ENCODE measurements around the gene SUGCT.
"Not testable (repeated sequence)": the region's sequence is repeated elsewhere in the genome, so short reads cannot be mapped to it uniquely, and the experiment has no call there.

The SUGCT gene

DNA sequence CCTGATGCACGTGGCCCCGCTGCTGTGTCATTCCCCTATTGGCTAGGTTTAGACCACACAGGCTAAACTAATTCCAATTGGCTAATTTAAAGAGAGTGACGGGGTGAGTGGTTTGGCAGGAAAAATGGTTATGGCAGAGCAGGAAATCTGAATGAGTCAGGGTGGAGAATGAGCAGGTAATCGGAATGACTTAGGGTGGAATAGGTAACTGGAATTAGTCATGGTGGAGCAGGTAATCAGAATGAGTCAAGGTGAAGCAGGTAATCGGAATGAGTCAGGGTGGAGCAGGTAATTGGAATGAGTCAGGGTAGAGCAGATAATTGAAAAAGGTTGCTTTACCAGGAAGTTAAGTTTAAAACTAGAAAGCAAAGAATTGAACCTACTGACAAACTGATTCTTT, 7.1 kb downstream of the SUGCT start:
- DNase-seq: not testable (repeated sequence)

DNA sequence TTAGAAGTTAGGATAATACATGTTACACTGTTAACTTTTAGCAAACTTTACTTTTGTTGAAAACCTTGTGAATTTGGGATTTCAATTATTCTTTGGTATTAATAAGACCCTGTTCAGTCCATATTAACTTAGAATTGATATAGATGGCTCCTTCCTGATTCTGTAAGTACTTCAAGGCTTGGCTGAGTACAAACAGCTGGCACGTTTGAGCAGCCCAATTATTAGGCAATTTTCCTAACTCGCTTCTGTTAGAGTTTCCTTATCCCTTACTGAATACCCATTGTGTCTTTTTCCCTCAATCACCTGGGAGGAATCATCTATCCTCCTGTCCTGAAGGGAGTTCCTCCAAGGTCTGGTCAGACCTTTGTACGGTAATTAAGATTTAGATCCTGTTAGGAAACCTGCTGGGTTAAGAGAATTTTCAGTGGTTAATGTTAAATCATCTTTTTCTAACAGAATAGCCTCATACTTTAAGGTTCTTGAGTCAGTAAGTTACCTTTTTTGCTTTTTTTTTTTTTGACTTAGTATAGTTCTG, 10.9 kb downstream of the SUGCT start:
- DNase-seq: not testable (repeated sequence)

GRCh38 chr7:40147371-40148246, 12.8 kb downstream of the SUGCT start:
- DNase-seq: no peak

GRCh38 chr7:40148247-40148580, 13.4 kb downstream of the SUGCT start:
- DNase-seq: not testable (repeated sequence)

- no peak for DNase-seq
Measured at GRCh38 chr7:40148671-40149070, 13.9 kb downstream of the SUGCT start.

DNA sequence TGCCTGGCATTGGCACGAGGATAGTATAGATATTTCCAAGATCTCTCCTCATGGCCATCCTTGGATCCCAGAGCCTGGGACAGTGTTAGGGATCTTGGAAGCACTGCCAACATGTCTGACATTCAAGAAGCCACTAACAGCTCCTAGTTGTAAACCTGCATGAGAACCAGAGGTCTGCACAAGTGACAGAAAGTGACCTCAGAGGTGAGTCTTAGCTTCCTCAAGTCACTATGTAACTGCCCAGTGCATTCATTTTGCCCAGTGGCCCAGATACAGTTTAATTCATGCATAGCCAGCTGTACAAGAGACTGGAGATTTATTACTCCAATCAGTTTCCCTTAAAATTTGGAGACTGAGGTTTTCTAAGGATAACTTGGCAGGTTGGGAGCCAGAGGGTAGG, 16.7 kb downstream of the SUGCT start:
- DNase-seq: no peak

GRCh38 chr7:40156988-40157387, 22.2 kb downstream of the SUGCT start:
- DNase-seq: no peak

DNA sequence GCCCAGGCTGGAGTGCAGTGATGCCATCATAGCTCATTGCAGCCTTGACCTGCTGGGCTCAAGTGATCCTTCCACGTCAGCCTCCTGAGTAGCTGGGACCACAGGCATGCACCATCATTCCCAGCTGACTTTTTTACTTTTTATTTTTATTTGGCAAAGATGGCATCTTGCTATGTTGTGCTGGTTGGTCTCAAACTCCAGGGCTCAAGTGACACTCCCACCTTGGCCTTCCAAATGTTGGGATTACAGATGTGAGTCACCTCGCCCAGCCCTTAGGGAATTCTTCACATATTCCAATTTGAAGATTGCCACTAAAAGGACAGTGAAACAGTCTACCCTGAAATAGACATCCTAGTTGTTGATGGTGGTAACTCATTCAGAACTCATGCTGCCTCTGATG, 27.7 kb downstream of the SUGCT start:
- no peak for DNase-seq

- DNase-seq: no peak
Measured at GRCh38 chr7:40165216-40165615, 30.4 kb downstream of the SUGCT start.

GRCh38 chr7:40167291-40167690, 32.5 kb downstream of the SUGCT start:
- DNase-seq: no peak

DNA sequence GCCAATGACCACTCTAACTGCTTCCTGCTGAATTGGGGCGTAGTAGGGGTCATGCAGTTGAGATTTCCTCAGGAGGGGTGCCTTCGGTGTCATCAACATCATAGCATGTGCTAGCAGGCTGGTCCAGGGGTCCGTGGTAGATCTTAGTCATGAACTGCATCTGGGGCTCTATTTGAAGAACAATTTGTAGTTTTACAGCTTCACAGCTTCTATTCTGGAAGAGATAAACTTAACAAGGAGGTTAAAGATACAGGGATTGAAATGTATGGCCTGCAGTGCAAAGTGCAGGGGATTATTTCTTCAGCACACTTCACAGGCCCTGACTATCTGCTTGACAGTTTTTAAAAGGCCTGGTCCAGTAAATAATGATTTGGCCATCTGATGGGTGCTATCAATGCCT, 33.5 kb downstream of the SUGCT start:
- DNase-seq: not testable (repeated sequence)

DNA sequence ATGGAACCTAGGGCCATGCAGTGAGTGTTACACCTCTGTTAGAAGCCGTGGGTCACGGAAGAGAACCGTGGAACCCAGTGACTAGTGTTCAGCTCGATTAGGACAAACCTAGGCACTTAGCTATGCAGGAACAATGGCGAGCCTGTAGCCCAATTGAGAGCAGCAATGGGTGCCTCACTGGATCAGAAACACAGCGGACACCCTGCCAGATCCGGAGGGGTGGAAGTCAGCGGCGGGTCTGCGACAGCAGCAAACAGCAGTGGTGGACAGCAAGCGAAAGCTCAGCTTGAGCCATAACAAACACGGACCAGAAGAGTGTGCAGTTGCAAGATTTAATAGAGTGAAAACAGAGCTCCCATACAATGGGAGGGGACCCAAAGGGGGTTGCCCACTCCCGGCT, 38.3 kb downstream of the SUGCT start:
- DNase-seq: not testable (repeated sequence)

DNA sequence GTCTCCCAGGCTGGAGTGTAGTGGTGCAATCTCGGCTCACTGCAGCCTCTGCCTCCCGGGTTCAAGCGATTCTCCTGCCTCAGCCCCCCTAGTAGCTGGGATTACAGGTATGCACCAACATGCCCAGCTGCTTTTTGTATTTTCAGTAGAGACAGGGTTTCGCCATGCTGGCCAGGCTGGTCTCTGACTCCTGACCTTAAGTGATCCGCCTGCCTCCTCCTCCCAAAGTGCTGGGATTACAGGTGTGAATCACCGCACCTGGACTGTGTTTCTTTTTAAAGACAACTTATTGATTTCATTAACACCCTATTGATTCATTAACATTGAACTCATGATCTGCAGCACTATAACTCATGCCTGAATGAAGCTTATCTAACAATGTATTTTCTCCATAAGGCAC, 40.5 kb downstream of the SUGCT start:
- DNase-seq: not testable (repeated sequence)

DNA sequence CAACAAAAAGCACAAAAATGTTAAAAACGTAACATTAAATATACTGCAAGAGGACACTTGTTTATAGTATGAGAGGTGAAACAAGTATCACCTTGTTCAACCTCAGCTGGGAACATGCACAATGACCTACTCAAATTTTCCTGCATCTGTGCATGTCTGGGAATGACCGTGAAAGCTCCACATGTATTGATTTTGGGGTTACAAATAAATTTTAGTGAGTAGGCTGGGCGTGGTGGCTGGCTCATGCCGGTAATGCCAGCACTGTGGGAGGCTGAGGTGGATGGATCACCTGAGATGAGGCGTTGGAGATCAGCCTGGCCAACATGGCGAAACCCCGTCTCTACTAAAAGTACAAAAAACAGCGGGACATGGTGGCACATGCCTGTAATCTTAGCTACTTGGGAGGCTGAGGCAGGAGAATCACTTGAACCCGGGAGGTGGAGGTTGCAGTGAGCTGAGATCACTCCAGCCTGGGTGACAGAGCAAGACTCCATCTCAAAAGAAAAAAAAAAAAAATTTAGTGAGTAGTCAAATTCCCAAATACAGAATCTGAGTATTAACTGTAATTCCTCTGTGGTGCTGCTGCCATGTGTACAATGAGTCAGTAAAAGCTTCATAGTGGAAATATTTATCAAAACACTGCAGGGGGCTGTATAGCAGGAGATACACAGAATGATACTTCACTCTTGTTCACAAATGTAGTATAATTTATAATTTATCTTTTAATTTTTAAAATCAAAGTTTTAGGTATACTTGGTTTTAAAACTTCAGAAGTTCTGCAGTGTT, 41.1 kb downstream of the SUGCT start:
- no peak for DNase-seq

DNA sequence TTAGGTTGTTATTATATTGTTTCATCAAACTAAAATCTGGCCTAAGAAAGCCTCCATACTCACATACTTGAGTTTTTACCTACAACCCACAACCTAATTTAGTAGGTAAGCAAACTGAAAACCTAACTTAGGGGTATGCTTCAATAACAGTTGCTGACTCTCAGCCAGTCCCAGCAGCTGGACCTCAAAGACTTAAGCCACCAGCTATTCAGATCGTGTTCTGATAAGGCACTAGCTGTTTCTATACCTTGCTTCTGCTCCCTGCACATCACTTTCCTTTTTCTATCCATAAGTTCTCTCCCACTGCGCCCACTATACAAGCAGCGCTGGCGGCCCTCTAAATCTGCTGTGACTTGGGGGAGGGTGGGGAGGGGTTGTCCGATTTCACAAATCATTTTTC, 42.3 kb downstream of the SUGCT start:
- no peak for DNase-seq

GRCh38 chr7:40182452-40182851, 47.6 kb downstream of the SUGCT start:
- no peak for DNase-seq

DNA sequence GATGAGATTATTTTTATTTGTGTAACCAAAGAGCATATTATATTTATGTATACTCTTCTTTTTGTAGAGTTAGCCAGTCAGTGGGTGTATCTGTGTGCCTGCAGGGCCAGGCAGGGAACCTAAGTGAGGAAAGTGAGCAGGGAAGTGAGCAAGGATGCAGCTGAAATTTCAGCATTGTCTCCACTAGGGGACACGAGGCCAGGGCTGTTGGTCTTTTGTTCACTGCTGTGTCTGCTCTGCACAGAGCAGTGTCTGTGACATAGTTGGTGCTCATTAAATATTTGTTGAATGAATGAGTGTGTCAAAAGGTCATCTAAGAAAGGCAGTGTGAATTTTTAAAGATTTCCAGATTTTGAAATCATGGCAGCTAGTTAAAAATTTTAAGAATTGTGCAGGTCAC, 51.8 kb downstream of the SUGCT start:
- no peak for DNase-seq

DNA sequence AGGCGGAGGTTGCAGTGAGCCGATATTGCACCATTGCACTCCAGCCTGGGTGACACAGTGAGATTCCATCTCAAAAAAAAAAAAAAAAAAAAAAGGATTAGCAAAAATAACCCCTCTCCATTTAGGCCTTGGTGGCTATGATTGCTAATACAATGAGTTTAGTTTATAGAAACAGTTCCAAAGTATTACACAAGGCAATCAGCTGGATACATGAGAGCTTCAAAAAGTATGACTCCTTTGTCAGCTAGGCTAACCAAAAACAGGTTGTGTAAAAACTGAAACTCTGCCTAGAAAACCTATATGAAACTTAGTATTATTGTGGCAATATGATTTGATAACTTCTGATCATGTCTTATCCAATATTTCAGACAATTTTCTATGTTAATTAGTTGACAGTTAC, 57.2 kb downstream of the SUGCT start:
- DNase-seq: no peak

- DNase-seq: no peak
Measured at GRCh38 chr7:40194745-40195144, 59.9 kb downstream of the SUGCT start.

DNA sequence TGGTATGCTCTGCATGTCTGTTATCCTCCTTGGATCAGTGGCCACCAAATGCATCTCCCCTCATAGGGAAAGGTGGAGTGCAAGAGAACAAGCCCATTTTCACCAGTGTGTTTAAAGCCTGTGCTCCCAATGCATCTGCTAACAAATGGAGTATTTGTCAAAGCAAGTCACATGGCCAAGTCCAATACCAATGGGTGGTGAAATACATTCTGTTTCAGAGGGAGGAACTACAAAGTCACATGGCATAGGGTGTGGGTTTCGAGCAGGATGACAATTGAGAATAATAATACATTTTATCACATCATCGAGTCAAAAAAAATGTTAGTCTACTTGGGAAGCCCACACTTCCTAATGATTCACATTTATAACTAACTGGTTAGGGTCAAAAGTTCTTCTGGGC, 62.7 kb downstream of the SUGCT start:
- DNase-seq: no peak

DNA sequence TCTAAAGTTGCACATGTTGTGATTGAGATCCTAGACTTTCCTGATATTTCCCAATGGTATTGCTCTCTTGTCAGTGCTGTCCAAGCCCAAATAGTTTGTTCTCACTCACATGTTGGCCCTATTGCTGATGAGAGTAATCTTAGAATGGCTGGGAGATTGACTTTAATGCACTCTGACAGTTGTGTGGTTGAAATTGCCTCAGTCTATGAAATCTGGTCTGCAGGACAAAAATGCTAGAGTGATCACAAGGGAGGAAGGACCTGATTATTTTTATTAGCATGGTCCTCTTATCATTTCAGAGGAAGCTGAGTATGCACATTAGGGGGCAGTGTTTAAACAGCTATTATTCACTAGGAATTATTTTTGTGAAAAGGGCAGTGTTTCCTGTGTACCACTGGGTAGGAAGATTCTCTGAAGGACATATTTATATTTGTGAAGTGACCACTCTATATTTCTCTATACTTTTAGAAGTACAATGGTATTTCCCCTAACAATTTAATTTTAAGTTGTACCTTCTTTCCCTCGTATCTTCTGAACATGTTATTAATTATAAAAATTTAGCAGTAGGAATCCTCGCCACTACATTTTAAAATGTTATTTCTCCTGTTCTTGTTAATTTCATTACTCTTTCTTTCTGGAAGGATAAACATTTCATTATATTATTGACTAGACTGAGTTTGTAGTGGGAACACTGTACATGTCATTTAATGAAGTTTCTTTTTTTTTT, 64.4 kb downstream of the SUGCT start:
- no peak for DNase-seq

DNA sequence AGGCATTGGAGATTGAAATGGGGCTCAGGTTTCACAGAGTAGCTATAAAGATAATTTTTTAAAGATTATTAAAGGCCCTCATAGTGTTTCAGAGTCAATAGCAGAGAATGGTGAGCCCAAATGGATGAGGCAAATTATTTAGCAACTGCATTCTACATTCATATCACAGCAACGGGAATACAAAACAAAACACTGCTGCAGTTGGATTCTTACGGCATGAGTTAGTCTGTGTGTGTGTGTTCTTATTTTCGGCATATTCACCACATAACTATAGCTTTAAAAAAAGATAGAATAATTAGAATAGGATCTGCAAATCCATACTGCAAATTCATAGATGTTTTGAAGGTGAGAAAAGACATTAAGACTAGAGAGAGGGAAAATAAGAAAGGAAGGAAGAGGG, 66.0 kb downstream of the SUGCT start:
- no peak for DNase-seq

GRCh38 chr7:40202851-40203250, 68.0 kb downstream of the SUGCT start:
- DNase-seq: no peak

Data from NCI-H2171 treated with DMSO at 0.1 percent for 48 hours (cell line).